Testis (tissue), 3 donors: ENCODE measurements around the gene TTC32. TPM values are rescaled to one million over a fixed set of nuclear protein-coding genes. Genes with fewer than 3 reads are reported as not detected.
"Not testable (repeated sequence)": the region's sequence is repeated elsewhere in the genome, so short reads cannot be mapped to it uniquely, and the experiment has no call there.

Experiments used
- DNase-seq: peaks from one replicate; pipeline ENCODE4 v3.0.0-alpha.2; 2019
- H3K27ac ChIP-seq, 2 donors: fragments of 200-600 bp; sonication (generic); one replicate each; pipeline ENCODE4 v1.5.1; 2019
- H3K27me3 ChIP-seq: fragments of 200-600 bp; sonication (generic); one replicate; pipeline ENCODE4 v1.5.1; 2019
- H3K36me3 ChIP-seq: fragments of 200-600 bp; sonication (generic); one replicate; pipeline ENCODE4 v1.5.1; 2017; ENCODE audit warnings: low read depth; ENCODE audit errors: missing control alignments
- H3K4me1 ChIP-seq: fragments of 200-600 bp; sonication (generic); one replicate; pipeline ENCODE4 v1.5.1; 2019
- H3K4me3 ChIP-seq, 2 donors: fragments of 200-600 bp; sonication (generic); one replicate each; pipeline ENCODE4 v1.5.1; 2017 to 2019
- H3K9me3 ChIP-seq: fragments of 200-600 bp; sonication (generic); one replicate; pipeline ENCODE4 v1.5.1; 2017
- CTCF ChIP-seq, 3 experiments: fragments of 450-650 bp in 2 of 3; fragments of 200-600 bp in 1 of 3; sonication (generic) in 1 of 3; IDR thresholded peaks; one replicate each; pipeline ENCODE4 v1.5.1; 2016 to 2019; ENCODE audit warnings: antibody characterized with exemption in 3 of 3, mild to moderate bottlenecking in 2 of 3, moderate library complexity in 1 of 3
- POLR2A ChIP-seq: fragments of 450-650 bp; IDR thresholded peaks from one replicate; pipeline ENCODE4 v1.6.1; 2017; ENCODE audit warnings: antibody characterized with exemption, mild to moderate bottlenecking, moderate library complexity
- WGBS, 2 donors: methylation state at CpG; one replicate each; pipeline ENCODE4 v1.1.5; 2018; 5-methylcytosine and 5-hydroxymethylcytosine counted together
- intact Hi-C: fragments of 100-400 bp; cut with DNase I; formaldehyde crosslinking; loops from one replicate; pipeline ENCODE4 v1.15.1; 2023; ENCODE audit warnings: low total_unique reads
- polyA plus RNA-seq: library from polyadenylated mRNA; stranded (reverse); fragments of 350-450 nt; fragmentation: Illumina TruSeq; extraction: RNeasy Lipid Tissue Mini Kit (QIAGEN cat#74804); gene quantifications from one replicate; pipeline ENCODE4 v1.2.3, GENCODE V29; 2014; ENCODE audit warnings: low read depth, low replicate concordance; ENCODE audit not compliant: insufficient read depth
- total RNA-seq, 2 donors: library from RNA; depleted of rRNA; stranded (reverse); fragments of >200 nt; gene quantifications; one replicate each; pipeline ENCODE4 v1.2.3, GENCODE V29; 2016

The TTC32 gene
- total and polyA plus RNA-seq, 3 donors from 2014 or later, result 24.4 to 29.9 (median 25.6) TPM

GRCh38 chr2:19882286-19882685, 19.5 kb downstream of the TTC32 start:
- no peak overlapping the region for H3K4me3 ChIP-seq
- 90 to 92% methylated on average over 2 of the region's 2 CpGs for WGBS, 2 donors
- H3K27me3 ChIP-seq, result no peaks in the 10 kb centered on the region
- no peak for TF ChIP-seq CTCF (IDR thresholded peaks at IDR 0.05)
- TF ChIP-seq POLR2A, result no peak
- intact Hi-C loops, result no loop called here
- H3K36me3 ChIP-seq, result no peaks in the 10 kb centered on the region
- no peak overlapping the region for H3K27ac ChIP-seq
- H3K9me3 ChIP-seq, result no peaks in the 10 kb centered on the region
- no peaks in the 10 kb centered on the region for H3K4me1 ChIP-seq
- peak; percentile 4 for DNase-seq

- WGBS, 2 donors, result 38 to 48% methylated on average over 2 of the region's 2 CpGs
- H3K4me1 ChIP-seq, result no peaks in the 10 kb centered on the region
- intact Hi-C loops, result no loop called here
- TF ChIP-seq CTCF (IDR thresholded peaks at IDR 0.05) (no peak), POLR2A (no peak)
- no peak for DNase-seq
- H3K36me3 ChIP-seq, result no peaks in the 10 kb centered on the region
- no peaks in the 10 kb centered on the region for H3K27me3 ChIP-seq
- H3K9me3 ChIP-seq, result no peaks in the 10 kb centered on the region
- H3K4me3 ChIP-seq, result no peak overlapping the region
- no peak overlapping the region for H3K27ac ChIP-seq
These were observed 19.9 kb downstream of the TTC32 start for GRCh38 chr2:19881908-19882265.

- Histone ChIP-seq H3K4me1 (no peaks in the 10 kb centered on the region), H3K27ac (no peak overlapping the region), H3K36me3 (no peaks in the 10 kb centered on the region), H3K27me3 (no peaks in the 10 kb centered on the region), H3K4me3 (no peak overlapping the region), H3K9me3 (no peaks in the 10 kb centered on the region)
- TF ChIP-seq CTCF (IDR thresholded peaks at IDR 0.05), result no peak
- no peak for TF ChIP-seq POLR2A
- peak; percentile 2 for DNase-seq
- intact Hi-C loops, result no loop called here
- WGBS, 2 donors, result 51 to 94% methylated on average over 2 of the region's 2 CpGs
These were observed 20.4 kb downstream of the TTC32 start for GRCh38 chr2:19881221-19881907.

GRCh38 chr2:19880191-19880590, 21.6 kb downstream of the TTC32 start:
- H3K36me3 ChIP-seq, H3K4me3 ChIP-seq, H3K27me3 ChIP-seq, DNase-seq, intact Hi-C loops, H3K4me1 ChIP-seq, H3K27ac ChIP-seq, H3K9me3 ChIP-seq: not testable (repeated sequence)

- intact Hi-C loops, result no loop called here
- H3K27ac ChIP-seq, result no peak overlapping the region
- peak; percentile 9 for DNase-seq
- no peaks in the 10 kb centered on the region for H3K4me1 ChIP-seq
- 92 to 96% methylated on average over 3 of the region's 3 CpGs for WGBS, 2 donors
- no peaks in the 10 kb centered on the region for H3K27me3 ChIP-seq
- no peak overlapping the region for H3K4me3 ChIP-seq
- TF ChIP-seq POLR2A (no peak), CTCF (IDR thresholded peaks at IDR 0.05) (no peak)
- no peaks in the 10 kb centered on the region for H3K9me3 ChIP-seq
- no peaks in the 10 kb centered on the region for H3K36me3 ChIP-seq
These were observed 22.7 kb downstream of the TTC32 start for GRCh38 chr2:19879120-19879519.
